BLaER1 treated with 17β-estradiol and CSF1 and Interleukin-3, amounts not matched to agents 10 nM and 100 nM (cell line): ENCODE data around the gene SPR.

ENCODE experiments used
- H3K27ac ChIP-seq, 11 experiments: shearing (Covaris generic); formaldehyde crosslinking; 2 replicates each; pipeline ENCODE4 v1.8.1; 2022
- H3K27me3 ChIP-seq, 11 experiments: shearing (Covaris generic); formaldehyde crosslinking; 2 replicates each; pipeline ENCODE4 v1.8.1; 2022
- H3K36me3 ChIP-seq, 11 experiments: shearing (Covaris generic); formaldehyde crosslinking; 2 replicates each; pipeline ENCODE4 v1.8.1; 2022
- H3K4me1 ChIP-seq, 10 experiments: shearing (Covaris generic); formaldehyde crosslinking; 2 replicates each; pipeline ENCODE4 v1.8.1; 2022
- H3K4me2 ChIP-seq, 11 experiments: shearing (Covaris generic); formaldehyde crosslinking; 2 replicates each; pipeline ENCODE4 v1.8.1; 2022
- H3K4me3 ChIP-seq, 10 experiments: shearing (Covaris generic); formaldehyde crosslinking; 2 replicates each; pipeline ENCODE4 v1.8.1; 2022
- H3K9ac ChIP-seq, 11 experiments: shearing (Covaris generic); formaldehyde crosslinking; 2 replicates each; pipeline ENCODE4 v1.8.1; 2022
- H3K9me3 ChIP-seq, 11 experiments: shearing (Covaris generic); formaldehyde crosslinking; replicated peaks in 1 of 11; 2 replicates each; pipeline ENCODE4 v1.8.1; 2022
- H4K20me1 ChIP-seq, 11 experiments: shearing (Covaris generic); formaldehyde crosslinking; 2 replicates each; pipeline ENCODE4 v1.8.1; 2022
- Cebpa-rat ChIP-seq, 11 experiments: shearing (Covaris generic); IDR thresholded peaks; 2 replicates each; pipeline ENCODE4 v1.8.1; 2022

The SPR gene

DNA sequence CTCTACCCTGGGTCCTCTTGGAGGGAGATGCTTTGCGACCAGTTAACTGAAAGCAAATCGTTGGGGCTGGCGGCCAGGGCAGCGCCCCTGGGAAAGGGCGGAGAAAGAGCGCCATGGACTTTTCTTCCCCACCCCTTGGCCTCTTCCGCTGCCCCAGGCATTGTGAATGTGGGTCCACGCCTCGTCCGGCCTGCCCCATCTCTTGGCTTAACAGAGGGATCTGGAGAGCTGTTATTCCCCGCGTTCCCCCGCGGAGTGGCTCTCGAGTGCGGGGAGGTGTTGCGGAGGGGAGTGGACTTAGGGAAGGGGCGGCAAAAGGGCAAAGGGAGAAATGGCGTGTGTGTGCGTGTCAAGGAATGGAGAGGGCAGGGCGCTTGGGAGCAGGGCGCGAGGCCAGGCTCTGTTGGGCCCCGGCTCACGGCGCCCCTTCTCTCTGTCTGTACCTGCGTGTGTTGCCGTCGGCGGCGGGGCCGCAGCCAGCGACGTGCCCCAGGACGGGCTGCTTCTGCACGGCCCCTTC, 36.7 kb downstream of the SPR start:
- peak overlapping the region; percentile 24 to 79 (median 45); a peak in 20 of 22 replicates for H3K4me2 ChIP-seq
- no peak overlapping the region for H3K27ac ChIP-seq
- peaks cover 100% of the 10 kb centered on the region in 11 experiments for H3K27me3 ChIP-seq
- peaks cover 19 to 28% (median 24%) of the 10 kb centered on the region in 10 experiments; a peak in 19 of 20 replicates for H3K4me1 ChIP-seq
- H3K9me3 ChIP-seq = peaks cover 0 to 8% (median 0%) of the 10 kb centered on the region in 11 experiments; a peak in 1 of 22 replicates
- H4K20me1 ChIP-seq = peaks cover 0 to 88% (median 71%) of the 10 kb centered on the region in 11 experiments; a peak in 20 of 22 replicates
- TF ChIP-seq Cebpa-rat (IDR thresholded peaks at IDR 0.05) = no peak
- peak overlapping the region in 5 of 10 experiments; percentile 1 to 34 (median 19); a peak in 5 of 20 replicates for H3K4me3 ChIP-seq
- no peak overlapping the region for H3K9ac ChIP-seq
- no peaks in the 10 kb centered on the region for H3K36me3 ChIP-seq

DNA sequence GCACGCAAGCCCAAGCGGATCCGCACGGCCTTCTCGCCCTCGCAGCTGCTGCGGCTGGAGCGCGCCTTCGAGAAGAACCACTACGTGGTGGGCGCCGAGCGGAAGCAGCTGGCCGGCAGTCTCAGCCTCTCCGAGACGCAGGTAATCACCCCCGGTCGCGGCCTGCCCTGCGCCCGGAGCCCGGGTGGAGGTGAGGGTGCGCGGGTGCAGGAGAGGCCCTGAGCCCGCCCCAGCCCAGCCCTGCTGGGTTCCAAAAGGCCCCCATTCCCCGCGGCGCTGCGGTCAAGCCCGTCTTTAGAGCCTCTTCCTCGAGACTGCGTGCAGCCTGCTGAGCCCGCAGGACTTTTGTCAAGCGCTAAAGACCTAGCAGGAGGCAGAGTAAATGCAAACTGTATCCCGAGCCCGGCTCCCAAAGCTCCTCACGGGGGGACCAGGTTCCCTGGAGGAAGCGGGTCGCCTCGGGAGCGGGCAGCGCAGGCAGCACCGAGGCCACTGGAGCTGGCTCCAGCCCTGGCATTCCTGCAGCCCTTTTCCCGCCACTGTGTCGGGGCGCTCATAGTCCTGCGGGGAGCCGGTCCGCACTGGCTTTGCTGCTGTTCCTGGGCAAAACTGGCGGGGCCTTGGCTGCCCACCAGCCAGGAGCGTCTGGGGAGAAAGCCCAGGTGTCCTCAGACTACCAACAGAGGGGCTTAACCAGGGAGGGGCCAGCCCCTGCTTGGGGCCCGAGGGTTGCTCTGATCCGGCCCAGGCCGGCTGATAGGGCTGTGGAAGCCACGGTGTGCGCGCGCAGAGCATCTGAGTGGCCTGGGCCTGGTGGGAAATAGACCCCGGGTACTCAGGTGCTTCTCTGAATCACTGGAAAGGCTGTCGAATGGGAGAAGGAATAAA, 37.4 kb downstream of the SPR start:
- no peak overlapping the region for H3K27ac ChIP-seq
- H3K4me3 ChIP-seq = peak overlapping the region in 5 of 10 experiments; percentile 1 to 34 (median 19); a peak in 6 of 20 replicates
- peaks cover 0 to 81% (median 64%) of the 10 kb centered on the region in 11 experiments; a peak in 20 of 22 replicates for H4K20me1 ChIP-seq
- H3K4me1 ChIP-seq = peaks cover 19 to 28% (median 24%) of the 10 kb centered on the region in 10 experiments; a peak in 19 of 20 replicates
- no peak for TF ChIP-seq Cebpa-rat (IDR thresholded peaks at IDR 0.05)
- peaks cover 100% of the 10 kb centered on the region in 11 experiments for H3K27me3 ChIP-seq
- H3K9me3 ChIP-seq = peaks cover 0 to 8% (median 0%) of the 10 kb centered on the region in 11 experiments; a peak in 1 of 22 replicates
- H3K4me2 ChIP-seq = peak overlapping the region; percentile 24 to 79 (median 45); a peak in 20 of 22 replicates
- H3K9ac ChIP-seq = no peak overlapping the region
- H3K36me3 ChIP-seq = no peaks in the 10 kb centered on the region

DNA sequence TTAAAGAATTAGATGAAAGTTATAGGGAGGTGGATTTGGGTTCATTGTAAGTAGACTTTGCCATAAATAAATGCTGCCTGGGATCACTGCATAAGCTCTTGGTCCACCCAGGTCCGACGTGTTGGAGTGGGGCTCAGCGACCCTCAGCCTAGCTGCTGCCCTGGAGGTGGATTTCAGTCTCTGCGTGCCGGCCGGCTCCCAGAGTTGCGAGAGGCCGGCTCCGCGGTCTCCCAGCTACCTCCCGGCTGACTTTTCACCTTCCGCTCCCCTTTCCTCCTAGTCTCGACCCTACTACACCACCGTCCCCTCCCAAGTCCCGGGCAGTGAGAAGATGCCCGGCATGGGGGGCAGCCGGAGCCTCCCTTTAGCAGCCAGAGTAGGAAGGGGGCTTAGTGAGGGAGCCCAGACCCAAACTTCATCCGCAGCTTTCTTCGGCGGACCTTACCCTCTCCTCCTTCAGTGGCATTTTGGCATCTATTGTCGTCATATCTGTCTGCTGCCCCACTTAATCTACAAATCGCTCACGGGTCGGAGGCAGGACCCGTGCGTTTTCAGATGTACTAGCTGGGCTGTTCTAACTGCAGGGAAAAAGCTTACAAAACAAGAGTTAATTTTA, 38.2 kb downstream of the SPR start:
- Histone ChIP-seq H3K36me3 (no peaks in the 10 kb centered on the region), H3K27ac (no peak overlapping the region), H3K27me3 (peaks cover 97 to 100% (median 100%) of the 10 kb centered on the region in 11 experiments), H3K9ac (no peak overlapping the region), H3K4me1 (peaks cover 12 to 20% (median 16%) of the 10 kb centered on the region in 10 experiments; a peak in 18 of 20 replicates), H4K20me1 (peaks cover 0 to 73% (median 55%) of the 10 kb centered on the region in 11 experiments; a peak in 19 of 22 replicates), H3K4me3 (no peak overlapping the region), H3K9me3 (peaks cover 0 to 8% (median 0%) of the 10 kb centered on the region in 11 experiments; a peak in 1 of 22 replicates), H3K4me2 (no peak overlapping the region)
- TF ChIP-seq Cebpa-rat (IDR thresholded peaks at IDR 0.05) = no peak

DNA sequence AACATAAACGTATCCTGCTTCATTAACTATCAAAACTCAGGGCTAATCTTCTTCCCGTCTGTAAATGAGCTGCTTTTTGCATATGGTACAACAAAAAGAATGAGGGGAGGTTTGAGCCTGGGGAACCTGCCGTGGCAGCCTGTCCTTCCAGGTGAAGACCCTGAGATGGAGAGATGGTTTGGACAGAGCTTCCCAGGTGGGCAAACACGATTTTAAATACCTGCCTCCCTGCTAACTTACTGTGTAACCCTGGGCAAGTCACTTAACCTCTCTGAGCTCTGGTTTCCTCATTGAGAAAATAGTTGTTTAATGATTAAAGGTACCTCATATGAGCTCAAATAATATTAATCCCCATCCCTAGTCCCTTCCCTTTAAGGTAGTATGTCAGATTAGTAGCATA, 39.2 kb downstream of the SPR start:
- Histone ChIP-seq H3K9ac (no peak overlapping the region), H3K4me2 (no peak overlapping the region), H4K20me1 (peaks cover 0 to 64% (median 46%) of the 10 kb centered on the region in 11 experiments; a peak in 19 of 22 replicates), H3K4me1 (peaks cover 11 to 18% (median 14%) of the 10 kb centered on the region in 10 experiments; a peak in 19 of 20 replicates), H3K27ac (no peak overlapping the region), H3K9me3 (peaks cover 0 to 8% (median 0%) of the 10 kb centered on the region in 11 experiments; a peak in 1 of 22 replicates), H3K4me3 (no peak overlapping the region), H3K36me3 (no peaks in the 10 kb centered on the region), H3K27me3 (peaks cover 88 to 100% (median 96%) of the 10 kb centered on the region in 11 experiments)
- TF ChIP-seq Cebpa-rat (IDR thresholded peaks at IDR 0.05) = no peak

DNA sequence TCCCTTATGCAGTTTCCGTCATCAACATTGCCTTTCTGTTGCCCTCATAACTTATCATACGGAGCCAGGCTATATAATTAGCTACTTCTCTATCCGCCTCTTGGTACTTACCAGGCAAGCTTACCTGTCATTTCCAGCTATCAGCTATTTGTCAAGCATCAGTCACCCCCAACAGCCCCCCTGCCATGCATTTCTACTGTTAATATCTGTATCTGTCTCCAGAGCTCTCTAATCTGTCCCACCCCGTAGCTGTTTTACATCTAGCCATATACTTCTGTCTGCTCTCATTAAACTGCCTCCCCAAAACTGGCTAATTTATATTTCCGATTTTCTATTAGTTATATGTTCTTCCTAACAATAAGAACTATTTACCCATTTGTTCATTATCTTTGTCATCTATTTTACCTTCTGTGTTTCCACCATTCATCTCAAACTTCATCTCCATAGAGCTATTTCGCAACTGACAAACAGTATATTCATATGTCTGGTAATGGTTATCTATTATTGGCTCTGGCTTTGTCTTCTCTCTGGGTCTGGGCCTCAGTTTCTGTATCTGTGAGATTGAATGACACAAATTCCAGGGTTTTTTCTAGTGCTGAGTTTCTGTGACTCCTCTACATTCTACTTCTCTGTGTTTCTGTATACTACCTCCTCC, 39.7 kb downstream of the SPR start:
- peaks cover 16 to 23% (median 19%) of the 10 kb centered on the region in 10 experiments for H3K4me1 ChIP-seq
- H3K27ac ChIP-seq = no peak overlapping the region
- peak in 2 of 11 experiments; percentile 20 to 46; a peak in 1 of 22 replicates for TF ChIP-seq Cebpa-rat (IDR thresholded peaks at IDR 0.05)
- no peak overlapping the region for H3K9ac ChIP-seq
- peaks cover 0 to 8% (median 0%) of the 10 kb centered on the region in 11 experiments; a peak in 1 of 22 replicates for H3K9me3 ChIP-seq
- H3K4me2 ChIP-seq = no peak overlapping the region
- peaks cover 83 to 96% (median 91%) of the 10 kb centered on the region in 11 experiments for H3K27me3 ChIP-seq
- peaks cover 0 to 64% (median 41%) of the 10 kb centered on the region in 11 experiments; a peak in 19 of 22 replicates for H4K20me1 ChIP-seq
- H3K36me3 ChIP-seq = no peaks in the 10 kb centered on the region
- no peak overlapping the region for H3K4me3 ChIP-seq

DNA sequence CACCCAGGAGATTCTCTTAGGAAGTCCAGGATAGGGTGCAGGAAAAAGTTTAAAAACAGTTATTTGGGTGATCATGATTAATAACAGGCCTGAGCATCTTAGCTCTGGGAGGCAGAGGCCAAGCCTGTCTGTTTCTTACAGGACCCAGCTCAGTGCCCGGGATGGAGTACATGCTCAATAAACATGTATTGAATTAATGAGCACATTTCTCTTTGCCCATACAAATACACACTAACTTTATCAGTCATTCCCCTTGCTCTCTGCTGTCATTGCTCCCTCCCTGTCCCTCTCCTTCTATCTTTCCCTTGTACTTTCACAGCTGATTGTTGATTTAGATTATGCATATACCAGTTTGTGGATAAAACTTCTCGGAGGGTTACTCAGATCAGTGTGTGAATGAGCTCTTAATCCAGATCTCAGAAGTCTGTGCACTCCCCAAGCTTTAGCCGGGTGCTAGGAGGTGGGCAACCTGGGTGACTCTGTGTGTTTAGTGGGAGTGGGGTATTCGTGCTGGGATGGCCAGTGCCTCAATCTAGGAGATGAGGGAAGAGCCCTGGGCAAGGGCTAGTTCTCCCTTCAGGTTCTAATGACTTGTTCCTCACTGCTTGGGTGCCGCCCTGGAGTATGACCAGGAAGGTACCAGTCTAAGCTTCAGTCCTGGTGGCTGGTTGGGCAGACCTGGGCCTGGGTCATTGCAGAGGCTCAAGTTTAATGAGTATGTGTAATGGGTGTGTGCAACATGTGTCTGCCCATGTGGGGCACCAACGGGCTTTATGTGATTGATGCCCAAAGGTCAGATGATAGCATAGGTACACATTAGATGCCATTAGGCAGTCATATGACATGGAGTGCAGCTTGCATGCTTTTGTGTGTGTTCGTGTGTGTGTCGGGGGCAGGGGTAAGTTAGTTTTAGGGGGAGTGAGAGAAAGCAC, 40.7 kb downstream of the SPR start:
- no peak for TF ChIP-seq Cebpa-rat (IDR thresholded peaks at IDR 0.05)
- peaks cover 0 to 63% (median 33%) of the 10 kb centered on the region in 11 experiments; a peak in 19 of 22 replicates for H4K20me1 ChIP-seq
- H3K9ac ChIP-seq = no peak overlapping the region
- no peak overlapping the region for H3K4me2 ChIP-seq
- no peak overlapping the region for H3K4me3 ChIP-seq
- peaks cover 76 to 86% (median 81%) of the 10 kb centered on the region in 11 experiments for H3K27me3 ChIP-seq
- H3K27ac ChIP-seq = no peak overlapping the region
- peaks cover 0 to 8% (median 0%) of the 10 kb centered on the region in 11 experiments; a peak in 1 of 22 replicates for H3K9me3 ChIP-seq
- H3K36me3 ChIP-seq = no peaks in the 10 kb centered on the region
- H3K4me1 ChIP-seq = peaks cover 18 to 33% (median 28%) of the 10 kb centered on the region in 10 experiments

DNA sequence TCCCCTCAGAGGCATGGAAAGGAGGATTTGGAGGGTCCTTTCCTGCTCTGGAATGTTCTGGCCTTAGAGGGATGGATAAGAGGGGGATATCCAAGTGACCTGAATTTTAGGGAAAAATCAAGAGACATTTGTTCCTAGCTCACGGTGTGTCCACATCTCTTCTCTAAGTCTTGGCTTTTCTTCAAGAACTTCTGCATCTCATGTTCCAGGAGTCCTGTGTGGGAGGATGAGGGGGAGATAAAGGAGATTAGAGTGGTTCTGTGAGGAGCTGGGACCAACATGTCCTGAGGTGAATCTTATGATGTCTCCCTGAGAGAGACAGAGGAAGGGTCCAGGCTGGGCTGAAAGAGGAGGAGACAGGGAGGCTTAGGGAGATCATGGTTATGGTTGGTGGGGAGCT, 41.8 kb downstream of the SPR start:
- peaks cover 0 to 52% (median 24%) of the 10 kb centered on the region in 11 experiments; a peak in 19 of 22 replicates for H4K20me1 ChIP-seq
- H3K27me3 ChIP-seq = peaks cover 65 to 75% (median 70%) of the 10 kb centered on the region in 11 experiments
- H3K9ac ChIP-seq = no peak overlapping the region
- no peak overlapping the region for H3K4me3 ChIP-seq
- no peaks in the 10 kb centered on the region for H3K9me3 ChIP-seq
- no peak overlapping the region for H3K27ac ChIP-seq
- TF ChIP-seq Cebpa-rat (IDR thresholded peaks at IDR 0.05) = no peak
- no peak overlapping the region for H3K4me2 ChIP-seq
- no peaks in the 10 kb centered on the region for H3K36me3 ChIP-seq
- peaks cover 14 to 38% (median 35%) of the 10 kb centered on the region in 10 experiments for H3K4me1 ChIP-seq
